HepG2 (cell line): Measurements from ENCODE around the gene HEXD. TPM values are rescaled to one million over a fixed set of nuclear protein-coding genes. Genes with fewer than 3 reads are reported as not detected.

Source experiments
- CHCHD3 ChIP-seq: sonication (generic); formaldehyde crosslinking; IDR thresholded peaks from 2 replicates; pipeline ENCODE4 v1.8.0; 2022; ENCODE audit warnings: mild to moderate bottlenecking, missing genetic modification reagents, moderate library complexity
- DDIT3 ChIP-seq: sonication (generic); formaldehyde crosslinking; IDR thresholded peaks from 2 replicates; pipeline ENCODE4 v1.4.0; 2020; ENCODE audit warnings: mild to moderate bottlenecking, missing genetic modification reagents
- DMTF1 ChIP-seq: sonication (generic); formaldehyde crosslinking; IDR thresholded peaks from 2 replicates; pipeline ENCODE4 v1.4.0; 2020; ENCODE audit warnings: mild to moderate bottlenecking, missing genetic modification reagents
- ERF ChIP-seq: IDR thresholded peaks from 2 replicates; pipeline ENCODE4 v1.6.1; 2018; ENCODE audit warnings: missing biosample characterization, missing genetic modification reagents
- JUN ChIP-seq: sonication (generic); formaldehyde crosslinking; IDR thresholded peaks from 2 replicates; pipeline ENCODE4 v1.4.0; 2020; ENCODE audit warnings: mild to moderate bottlenecking, missing genetic modification reagents
- SYNCRIP ChIP-seq: fragments of 200-400 bp; formaldehyde crosslinking; IDR thresholded peaks from 2 replicates; pipeline ENCODE4 v1.6.1; 2018; ENCODE audit warnings: mild to moderate bottlenecking, low read depth, low read length; ENCODE audit not compliant: insufficient read depth
- TOE1 ChIP-seq: sonication (generic); formaldehyde crosslinking; IDR thresholded peaks from 2 replicates; pipeline ENCODE4 v1.4.0; 2020; ENCODE audit warnings: mild to moderate bottlenecking, missing genetic modification reagents
- ZBTB40 ChIP-seq, 2 experiments: fragments of 450-650 bp in 1 of 2; sonication (generic) in 1 of 2; formaldehyde crosslinking in 1 of 2; IDR thresholded peaks; 2 replicates each; pipeline versions ENCODE4 v1.6.1 to v1.8.0; 2016 to 2022; ENCODE audit warnings: antibody characterized with exemption in 1 of 2, mild to moderate bottlenecking in 1 of 2, missing genetic modification reagents in 1 of 2
- ZFP37 ChIP-seq: sonication (generic); formaldehyde crosslinking; IDR thresholded peaks from 2 replicates; pipeline ENCODE4 v1.4.0; 2020; ENCODE audit warnings: missing genetic modification reagents, borderline replicate concordance
- ZNF557 ChIP-seq: sonication (generic); formaldehyde crosslinking; IDR thresholded peaks from 2 replicates; pipeline ENCODE4 v1.4.0; 2020; ENCODE audit warnings: missing genetic modification reagents
- ZNF704 ChIP-seq: sonication (generic); formaldehyde crosslinking; IDR thresholded peaks from 2 replicates; pipeline ENCODE4 v1.8.1; 2023; ENCODE audit warnings: mild to moderate bottlenecking, inconsistent platforms, moderate library complexity, missing genetic modification reagents, borderline replicate concordance
- ZNF761 ChIP-seq: sonication (generic); formaldehyde crosslinking; conservative IDR thresholded peaks from 2 replicates; pipeline ENCODE4 v1.4.0; 2020; ENCODE audit warnings: mild to moderate bottlenecking, missing genetic modification reagents
- polyA plus RNA-seq, 8 experiments: library from polyadenylated mRNA; depleted of rRNA in 3 of 8; stranded (reverse) in 7 of 8; unstranded in 1 of 8; fragments of >200 nt; fragmentation: Illumina TruSeq in 4 of 8; extraction: Trizol in 4 of 8; gene quantifications; 2 replicates each; pipeline versions ENCODE4 v1.2.1 to v1.2.3, GENCODE V29; 2011 to 2016; ENCODE audit warnings: low read depth in 4 of 8, missing spikeins in 1 of 8, mixed read lengths in 1 of 8; ENCODE audit not compliant: insufficient read depth in 1 of 8
- total RNA-seq, 5 experiments: library from RNA; depleted of rRNA; stranded (reverse); fragments of >200 nt; fragmentation: Illumina TruSeq; extraction: Trizol; gene quantifications; 2 replicates each; pipeline ENCODE4 v1.2.3, GENCODE V29; 2016; ENCODE audit warnings: low read depth in 1 of 5
- TF ChIP-seq, protein P1 (sequence below): sonication (generic); formaldehyde crosslinking; IDR thresholded peaks from 2 replicates; pipeline ENCODE4 v1.4.0; 2020; ENCODE audit warnings: missing genetic modification reagents

The HEXD gene
- total and polyA plus RNA-seq, 2 of the 13 experiments (the other 11 are each of a cell fraction or from before 2014, with no cell fraction given): 22.3 to 41.8 TPM

GRCh38 chr17:82414548-82415281 lies 3.4 kb upstream of the HEXD start (continued):
- peak; percentile 96; the same call in 1 of the 2 replicates for TF ChIP-seq ZNF557
- 0 out of 2 replicates have a peak, but pooled peaks have one; percentile 44 for TF ChIP-seq TOE1 (CRISPR knock-in tag)
- TF ChIP-seq DMTF1 (CRISPR knock-in tag): no peak
- peak; percentile 92; the same call in 1 of the 2 replicates for TF ChIP-seq ZFP37 (CRISPR knock-in tag)
- no peak for TF ChIP-seq DDIT3
- TF ChIP-seq ZNF761 (CRISPR knock-in tag): no peak
- TF ChIP-seq ERF: peak; percentile 98
- no peak for TF ChIP-seq JUN (CRISPR knock-in tag)
- 0 out of 2 replicates have a peak, but pooled peaks have one; percentile 73 for TF ChIP-seq ZNF704 (CRISPR knock-in tag)
- no peak for TF ChIP-seq ZBTB40 (IDR thresholded peaks at IDR 0.05)
- peak; percentile 81 for TF ChIP-seq ZBTB40 (CRISPR knock-in tag; IDR thresholded peaks at IDR 0.05)
- peak; percentile 80; the same call in 1 of the 2 replicates for TF ChIP-seq CHCHD3 (CRISPR knock-in tag)
- TF ChIP-seq, protein P1, sequence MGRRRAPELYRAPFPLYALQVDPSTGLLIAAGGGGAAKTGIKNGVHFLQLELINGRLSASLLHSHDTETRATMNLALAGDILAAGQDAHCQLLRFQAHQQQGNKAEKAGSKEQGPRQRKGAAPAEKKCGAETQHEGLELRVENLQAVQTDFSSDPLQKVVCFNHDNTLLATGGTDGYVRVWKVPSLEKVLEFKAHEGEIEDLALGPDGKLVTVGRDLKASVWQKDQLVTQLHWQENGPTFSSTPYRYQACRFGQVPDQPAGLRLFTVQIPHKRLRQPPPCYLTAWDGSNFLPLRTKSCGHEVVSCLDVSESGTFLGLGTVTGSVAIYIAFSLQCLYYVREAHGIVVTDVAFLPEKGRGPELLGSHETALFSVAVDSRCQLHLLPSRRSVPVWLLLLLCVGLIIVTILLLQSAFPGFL: 0 out of 2 replicates have a peak, but pooled peaks have one; percentile 93
- TF ChIP-seq SYNCRIP: no peak
